Activated CD4-positive, alpha-beta T cell treated with anti-CD3 and anti-CD28 coated beads for 36 hours (primary cell): ENCODE data around the gene AGBL3. TPM values are rescaled to one million over a fixed set of nuclear protein-coding genes. Genes with fewer than 3 reads are reported as not detected.
A peak's percentile ranks its signal among the peaks of the same experiment; 100 is the strongest.
"Not testable (repeated sequence)": the region's sequence is repeated elsewhere in the genome, so short reads cannot be mapped to it uniquely, and the experiment has no call there.

Source experiments
- ATAC-seq: fragments of 200-7000 bp; cut with Tn5 transposase; one replicate; pipeline ENCODE4 v1.10.0; 2021; ENCODE audit warnings: mild to moderate bottlenecking, moderate library complexity
- CTCF ChIA-PET: fragments of 350-600 bp; sonication (Branson Sonifier 250); formaldehyde crosslinking; loops from one replicate; lab custom pipeline; 2021; ENCODE audit warnings: antibody characterized with exemption; lab: Charles Lee
- POLR2A ChIA-PET: fragments of 350-600 bp; sonication (Branson Sonifier 250); formaldehyde crosslinking; loops from one replicate; lab custom pipeline; 2021; ENCODE audit warnings: antibody characterized with exemption, inconsistent platforms; lab: Charles Lee
- DNase-seq: peaks from one replicate; pipeline ENCODE4 v3.0.0-alpha.2; 2020
- H3K27ac Mint-ChIP-seq: one replicate; pipeline ENCODE4 v1.8.0; 2021; ENCODE audit warnings: mixed read lengths
- H3K27me3 Mint-ChIP-seq: one replicate; pipeline ENCODE4 v1.8.0; 2021; ENCODE audit warnings: mixed read lengths
- H3K36me3 Mint-ChIP-seq: one replicate; pipeline ENCODE4 v1.8.0; 2021; ENCODE audit warnings: low read depth, mixed read lengths
- H3K4me1 Mint-ChIP-seq: one replicate; pipeline ENCODE4 v1.8.0; 2021; ENCODE audit warnings: mixed read lengths
- H3K4me3 Mint-ChIP-seq: one replicate; pipeline ENCODE4 v1.8.0; 2021; ENCODE audit warnings: mild to moderate bottlenecking, moderate library complexity, mixed read lengths
- H3K9me3 Mint-ChIP-seq: one replicate; pipeline ENCODE4 v1.8.0; 2021; ENCODE audit warnings: low read depth, mixed read lengths
- intact Hi-C, 2 experiments: fragments of 100-400 bp; cut with DNase I in 1 of 2; cut with micrococcal nuclease in 1 of 2; formaldehyde crosslinking; loops; one replicate each; pipeline versions ENCODE4 v1.14.2 to v1.15.1; 2022 to 2024; cut with DNase I, micrococcal nuclease
- total RNA-seq, 2 experiments: library from RNA; stranded (reverse); gene quantifications; one replicate each; pipeline ENCODE4 v1.2.3, GENCODE V29; 2021

The AGBL3 gene
- total RNA-seq, 2 experiments from 2014 or later = 2.1 to 2.2 TPM

DNA sequence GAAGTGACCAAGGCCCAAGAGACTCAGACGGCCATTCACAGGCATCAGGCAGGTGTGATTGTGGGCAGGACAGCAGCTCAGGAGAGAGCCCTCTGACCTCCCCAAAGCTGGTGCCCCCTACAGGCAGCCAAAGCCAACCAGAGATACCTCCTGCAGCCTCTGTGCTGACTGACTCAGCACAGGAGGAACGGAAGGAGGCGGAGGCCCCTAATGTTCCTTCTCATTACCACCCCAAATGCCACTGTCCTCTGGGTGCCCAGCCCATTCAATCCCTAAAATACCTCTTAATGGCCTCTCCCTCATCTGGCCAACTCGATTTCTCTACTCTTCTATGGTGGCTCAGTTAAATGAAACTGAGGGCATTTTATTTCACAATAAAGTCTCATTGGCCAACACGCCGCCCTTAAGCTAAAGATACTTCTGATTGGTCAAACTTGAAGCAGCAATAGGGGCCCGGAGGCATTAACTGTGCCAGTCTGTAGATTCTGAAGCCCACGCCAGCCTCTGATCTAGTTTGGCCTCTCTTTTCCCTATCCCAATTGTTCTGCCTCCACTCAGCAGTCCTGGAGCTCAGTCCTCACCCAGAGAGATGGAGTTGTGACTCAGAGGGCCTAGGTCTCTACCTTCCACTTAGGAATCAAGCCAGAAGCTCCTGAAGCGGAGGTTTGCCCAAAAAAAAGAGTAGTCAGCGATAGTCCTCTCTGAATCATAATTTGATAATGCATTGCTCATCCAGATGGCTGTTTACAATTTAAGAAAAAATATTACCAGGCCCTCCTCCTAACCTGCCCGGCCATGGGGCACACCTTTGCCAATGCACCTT is 183.0 kb downstream of the AGBL3 start:
- peak overlapping the region; percentile 88 for H3K4me3 Mint-ChIP-seq
- no peaks in the 10 kb centered on the region for H3K9me3 Mint-ChIP-seq
- ATAC-seq = peak; percentile 57
- H3K27ac Mint-ChIP-seq = peak overlapping the region; percentile 96
- CTCF ChIA-PET = interaction anchor here (0.6 to 4.0 kb wide), 21 partner anchors 9 to 539 kb away, joined by 3 to 38 read pairs (median 4); partner anchors contain the start of genes AGBL3, TMEM140 and WDR91
- intact Hi-C loops = loop anchor here in 1 of 2 experiments (1.0 kb wide), 1 partner anchor 21 kb away; the partner anchor contains the start of gene TMEM140
- H3K4me1 Mint-ChIP-seq = peaks cover 50% of the 10 kb centered on the region
- peak; percentile 85 for DNase-seq
- POLR2A ChIA-PET = interaction anchor here (0.7 to 2.2 kb wide), 4 partner anchors 12 to 357 kb away, joined by 3 to 10 read pairs (median 5); partner anchors contain the start of gene TMEM140
- H3K36me3 Mint-ChIP-seq = peaks cover 49% of the 10 kb centered on the region
- no peaks in the 10 kb centered on the region for H3K27me3 Mint-ChIP-seq

DNA sequence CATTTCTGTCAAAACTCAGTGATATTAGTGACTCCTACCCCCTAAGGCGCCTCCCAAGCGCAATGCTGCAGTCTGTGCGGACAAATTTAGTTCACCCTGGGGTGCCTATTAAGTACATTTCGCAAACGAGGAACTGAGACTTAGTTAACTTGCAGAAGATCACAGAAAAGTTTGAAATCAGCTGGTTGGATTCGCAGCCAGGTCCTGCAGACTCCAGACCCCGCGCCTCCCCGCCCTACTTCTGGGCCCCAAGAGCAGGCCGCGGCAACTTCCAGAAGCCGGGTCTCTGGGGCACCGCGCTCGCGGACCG is 183.6 kb downstream of the AGBL3 start:
- Mint-ChIP-seq H3K4me3 (peak overlapping the region; percentile 88), H3K27ac (peak overlapping the region; percentile 96), H3K27me3 (no peaks in the 10 kb centered on the region), H3K9me3 (no peaks in the 10 kb centered on the region), H3K36me3 (peaks cover 48% of the 10 kb centered on the region), H3K4me1 (peaks cover 50% of the 10 kb centered on the region)
- POLR2A ChIA-PET = interaction anchor here (0.7 to 2.2 kb wide), 4 partner anchors 12 to 357 kb away, joined by 3 to 10 read pairs (median 5); partner anchors contain the start of gene TMEM140
- DNase-seq = peak; percentile 36
- CTCF ChIA-PET = interaction anchor here (0.6 to 4.0 kb wide), 14 partner anchors 9 to 539 kb away, joined by 3 to 38 read pairs (median 4); partner anchors contain the start of genes AGBL3, TMEM140 and WDR91
- intact Hi-C loops = loop anchor here (1.0 to 5.0 kb wide), 8 partner anchors 22 to 537 kb away; partner anchors contain the start of genes AGBL3 (in 2 of the 2), BPGM (in 2 of the 2), TMEM140 (in 2 of the 2) and WDR91 (in 2 of the 2)
- no peak for ATAC-seq

DNA sequence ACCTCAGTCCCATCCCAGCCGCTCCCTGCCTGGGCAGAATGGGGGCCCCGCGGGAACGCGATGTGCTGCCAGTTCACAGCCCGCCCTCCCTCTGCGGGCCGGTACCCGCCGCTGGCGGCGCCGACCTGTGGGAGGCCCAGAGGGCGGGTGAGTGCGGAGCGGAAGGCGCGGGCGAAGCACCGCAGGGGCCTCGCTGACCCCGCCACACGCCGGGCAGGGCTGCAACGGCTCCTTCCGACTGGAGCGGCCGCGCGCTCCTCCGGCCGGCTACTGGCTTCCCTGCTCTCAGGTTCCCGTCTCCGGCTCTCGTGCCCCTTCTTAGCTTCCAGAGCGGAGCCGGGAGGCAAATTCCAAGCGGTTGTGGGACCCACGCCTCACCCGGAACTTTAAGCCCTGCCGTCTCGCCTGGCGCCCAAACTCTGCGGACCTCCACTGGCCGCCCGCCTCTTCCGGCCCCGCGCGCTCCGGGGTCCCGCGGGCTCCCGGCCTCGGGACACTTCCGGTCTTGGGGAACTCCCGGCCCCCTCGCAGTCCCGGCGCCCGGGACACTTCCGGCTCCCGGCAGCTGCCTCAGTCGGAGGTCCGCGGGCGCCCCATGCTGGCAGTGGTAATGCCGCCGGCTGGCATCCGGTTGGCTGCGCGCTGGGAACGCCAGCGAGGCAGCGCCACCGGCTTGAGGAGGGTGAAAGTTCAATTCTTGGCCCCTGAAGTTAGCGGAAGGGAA is 184.1 kb downstream of the AGBL3 start, which contains the start of gene CYREN:
Gene CYREN (minus strand): TSS at position 434 of the 724 bp plus-strand sequence. CDS start 1,785 bp downstream, outside the sequence.
- peaks cover 50% of the 10 kb centered on the region for H3K4me1 Mint-ChIP-seq
- ChIA-PET CTCF (interaction anchor here (0.7 to 4.0 kb wide), 8 partner anchors 10 to 523 kb away, joined by 3 to 38 read pairs (median 4); partner anchors contain the start of genes AGBL3 and TMEM140), POLR2A (interaction anchor here (0.5 to 2.2 kb wide), 4 partner anchors 13 to 183 kb away, joined by 3 to 10 read pairs (median 5); partner anchors contain the start of gene TMEM140)
- DNase-seq (peak; percentile 97), ATAC-seq (peak; percentile 85)
- H3K27me3 Mint-ChIP-seq = no peaks in the 10 kb centered on the region
- peak within 1 kb of the TSS; percentile 88 for H3K4me3 Mint-ChIP-seq
- H3K9me3 Mint-ChIP-seq = no peaks in the 10 kb centered on the region
- peaks cover 42% of the 10 kb centered on the region for H3K36me3 Mint-ChIP-seq
- peak within 1 kb of the TSS; percentile 96 for H3K27ac Mint-ChIP-seq
- intact Hi-C loops = loop anchor here (1.0 to 5.0 kb wide), 8 partner anchors 22 to 538 kb away; partner anchors contain the start of genes AGBL3 (in 2 of the 2), BPGM (in 2 of the 2), WDR91 (in 2 of the 2) and NUP205 (in 1 of the 2)

DNA sequence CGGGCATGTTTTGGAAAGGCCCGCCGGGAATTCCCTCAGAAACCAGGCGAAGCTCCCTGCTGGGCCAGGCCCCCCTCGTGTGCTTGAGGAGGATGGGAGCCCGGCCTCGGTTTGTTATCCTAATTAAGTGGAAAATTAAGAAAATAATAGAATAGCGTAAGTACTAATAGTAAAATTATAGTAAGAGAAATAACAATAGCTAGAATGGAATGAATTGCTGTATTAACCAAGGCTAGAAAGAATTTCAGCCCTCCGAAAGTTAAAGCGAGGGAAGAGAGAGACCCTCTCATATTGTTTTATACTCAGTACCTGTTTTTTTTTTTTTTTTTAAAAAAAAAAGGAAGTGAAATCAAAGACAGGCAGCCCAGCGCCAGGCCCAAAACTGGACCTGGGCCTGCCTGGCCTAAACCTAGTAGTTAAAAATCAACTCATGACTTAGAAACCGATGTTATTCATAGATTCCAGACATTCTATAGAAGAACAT is 184.7 kb downstream of the AGBL3 start:
- peaks cover 36% of the 10 kb centered on the region for H3K36me3 Mint-ChIP-seq
- DNase-seq, H3K27me3 Mint-ChIP-seq, H3K9me3 Mint-ChIP-seq, ATAC-seq: not testable (repeated sequence)
- peak overlapping the region; percentile 93 for H3K27ac Mint-ChIP-seq
- ChIA-PET CTCF (interaction anchor here (0.7 to 4.0 kb wide), 6 partner anchors 10 to 282 kb away, joined by 3 to 38 read pairs (median 6); partner anchors contain the start of genes AGBL3 and TMEM140), POLR2A (interaction anchor here (0.8 to 2.2 kb wide), 2 partner anchors 23 to 184 kb away, joined by 3 to 10 read pairs; partner anchors contain the start of gene TMEM140)
- H3K4me3 Mint-ChIP-seq = peak overlapping the region; percentile 88
- intact Hi-C loops = loop anchor here (1.0 to 5.0 kb wide), 8 partner anchors 23 to 538 kb away; partner anchors contain the start of genes AGBL3 (in 2 of the 2), BPGM (in 2 of the 2), WDR91 (in 2 of the 2) and NUP205 (in 1 of the 2)
- peaks cover 50% of the 10 kb centered on the region for H3K4me1 Mint-ChIP-seq

DNA sequence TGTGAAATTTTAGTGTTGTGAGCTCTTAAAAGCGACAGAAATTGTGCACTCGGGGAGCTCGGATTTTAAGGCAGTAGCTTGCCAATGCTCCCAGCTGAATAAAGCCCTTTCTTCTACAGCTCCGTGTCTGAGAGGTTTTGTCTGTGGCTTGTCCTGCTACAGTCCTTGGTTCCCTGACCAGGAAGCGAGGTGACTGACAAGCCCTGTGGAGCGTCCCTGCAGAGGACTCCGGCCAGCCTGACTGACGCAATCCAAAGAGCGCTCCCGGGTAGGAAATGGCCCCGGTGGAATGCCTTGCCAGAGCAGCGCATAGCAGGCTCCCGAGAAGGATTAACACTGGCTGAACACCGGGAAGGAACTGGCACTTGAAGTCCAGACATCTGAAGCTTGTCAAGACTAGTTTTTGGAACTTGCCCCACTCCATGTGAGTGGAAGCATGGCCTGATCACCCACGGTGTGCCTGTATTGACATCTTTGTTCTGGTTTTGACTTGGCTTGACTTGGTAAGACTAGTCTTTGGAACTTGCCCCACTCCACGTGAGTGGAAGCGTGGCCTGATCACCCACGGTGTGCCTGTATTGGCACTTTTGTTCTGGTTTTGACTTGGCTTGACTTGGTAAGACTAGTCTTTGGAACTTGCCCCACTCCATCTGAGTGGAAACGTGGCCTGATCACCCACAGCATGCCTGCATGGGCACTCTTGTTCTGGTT is 185.4 kb downstream of the AGBL3 start:
- H3K36me3 Mint-ChIP-seq = peaks cover 29% of the 10 kb centered on the region
- H3K9me3 Mint-ChIP-seq, H3K27me3 Mint-ChIP-seq, POLR2A ChIA-PET, ATAC-seq: not testable (repeated sequence)
- peak; percentile 31 for DNase-seq
- H3K27ac Mint-ChIP-seq = peak overlapping the region; percentile 76
- intact Hi-C loops = loop anchor here (2.0 to 5.0 kb wide), 3 partner anchors 386 to 539 kb away; partner anchors contain the start of genes BPGM (in 2 of the 2) and NUP205 (in 1 of the 2)
- H3K4me1 Mint-ChIP-seq = peaks cover 43% of the 10 kb centered on the region
- peak overlapping the region; percentile 62 for H3K4me3 Mint-ChIP-seq
- CTCF ChIA-PET = interaction anchor here (1.0 to 4.0 kb wide), 5 partner anchors 9 to 537 kb away, joined by 3 to 38 read pairs (median 8); partner anchors contain the start of genes AGBL3 and TMEM140

DNA sequence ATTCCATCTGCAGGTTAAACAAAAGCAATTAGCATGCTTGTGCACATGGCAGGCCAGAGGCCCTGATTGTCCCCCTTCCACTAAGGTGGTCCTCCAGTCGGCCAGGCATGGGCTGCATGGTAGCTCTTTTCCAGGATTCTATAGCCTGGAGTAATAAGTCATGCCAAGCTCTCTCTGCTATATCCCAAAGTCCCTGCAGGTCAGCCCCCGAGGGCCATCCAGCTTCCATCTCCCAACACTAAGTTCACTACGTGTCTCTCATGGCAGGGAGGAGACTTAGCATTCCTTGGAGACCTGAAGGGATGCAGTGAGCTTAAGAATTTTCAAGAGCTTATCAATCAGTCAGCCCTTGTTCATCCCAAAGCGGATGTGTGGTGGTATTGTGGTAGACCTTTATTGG is 187.6 kb downstream of the AGBL3 start:
- peaks cover 22% of the 10 kb centered on the region for H3K4me1 Mint-ChIP-seq
- CTCF ChIA-PET = interaction anchor here (0.7 kb wide), 1 partner anchor 397 kb away, joined by 4 read pairs; no protein-coding TSS in a partner anchor
- H3K27me3 Mint-ChIP-seq, DNase-seq, H3K36me3 Mint-ChIP-seq, H3K4me3 Mint-ChIP-seq, POLR2A ChIA-PET, H3K27ac Mint-ChIP-seq, H3K9me3 Mint-ChIP-seq, ATAC-seq: not testable (repeated sequence)
- intact Hi-C loops = loop anchor here in 1 of 2 experiments (5.0 kb wide), 1 partner anchor 383 kb away; the partner anchor contains the start of gene NUP205

DNA sequence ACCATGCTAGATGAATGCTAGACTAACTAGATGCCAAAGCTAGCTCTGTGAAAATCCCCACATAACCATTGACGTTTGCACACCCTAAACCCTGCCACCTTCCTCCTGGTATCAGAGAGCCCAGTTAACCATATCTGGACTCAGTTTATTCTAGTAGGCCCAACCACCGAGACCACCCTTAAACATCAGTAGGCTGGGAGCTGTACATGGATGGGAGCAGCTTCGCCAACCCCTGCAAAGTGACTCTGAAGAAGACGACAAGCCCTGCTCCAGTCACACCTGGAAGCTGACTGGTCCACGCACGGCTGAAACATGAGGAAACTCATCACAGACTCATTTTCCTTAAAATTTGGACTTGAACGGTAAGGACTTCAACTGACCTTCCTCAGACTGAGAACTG is 188.6 kb downstream of the AGBL3 start:
- ChIA-PET POLR2A (interaction anchor here (0.7 kb wide), 1 partner anchor 822 kb away, joined by 3 read pairs; no protein-coding TSS in a partner anchor), CTCF (interaction anchor here (0.7 kb wide), 1 partner anchor 329 kb away, joined by 4 read pairs; no protein-coding TSS in a partner anchor)
- H3K9me3 Mint-ChIP-seq = peaks cover 4% of the 10 kb centered on the region
- H3K4me1 Mint-ChIP-seq = peaks cover 12% of the 10 kb centered on the region
- H3K36me3 Mint-ChIP-seq = no peaks in the 10 kb centered on the region
- ATAC-seq = no peak
- H3K27me3 Mint-ChIP-seq = no peaks in the 10 kb centered on the region
- no peak for DNase-seq
- no peak overlapping the region for H3K27ac Mint-ChIP-seq
- no peak overlapping the region for H3K4me3 Mint-ChIP-seq
- intact Hi-C loops = loop anchor here in 1 of 2 experiments (5.0 kb wide), 1 partner anchor 382 kb away; the partner anchor contains the start of gene NUP205

DNA sequence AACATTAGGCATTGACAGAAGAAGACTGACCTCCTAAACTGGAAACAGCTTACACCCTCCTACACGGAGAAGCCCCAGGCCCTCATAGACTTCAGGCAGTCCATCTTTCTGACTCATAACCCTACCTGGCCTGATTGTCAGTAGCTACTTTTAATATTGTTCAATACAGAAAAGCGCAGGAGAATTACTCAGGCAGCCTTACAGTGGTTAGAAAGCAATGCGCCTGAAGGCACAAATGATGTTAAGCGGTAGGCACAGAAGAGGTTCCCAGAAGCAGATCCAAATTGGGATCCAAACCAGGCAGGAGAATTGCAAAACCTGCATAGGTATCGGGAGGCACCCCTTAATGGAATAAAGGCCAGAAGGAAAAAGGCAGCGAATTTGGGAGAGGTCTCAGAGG is 189.6 kb downstream of the AGBL3 start:
- POLR2A ChIA-PET = no interaction called here
- Mint-ChIP-seq H3K27me3 (no peaks in the 10 kb centered on the region), H3K9me3 (peaks cover 9% of the 10 kb centered on the region), H3K36me3 (peaks cover 2% of the 10 kb centered on the region), H3K27ac (no peak overlapping the region), H3K4me3 (no peak overlapping the region), H3K4me1 (peaks cover 10% of the 10 kb centered on the region)
- CTCF ChIA-PET = interaction anchor here (1.0 kb wide), 1 partner anchor 11 kb away, joined by 3 read pairs; no protein-coding TSS in a partner anchor
- intact Hi-C loops = no loop called here
- ATAC-seq (no peak), DNase-seq (no peak)

DNA sequence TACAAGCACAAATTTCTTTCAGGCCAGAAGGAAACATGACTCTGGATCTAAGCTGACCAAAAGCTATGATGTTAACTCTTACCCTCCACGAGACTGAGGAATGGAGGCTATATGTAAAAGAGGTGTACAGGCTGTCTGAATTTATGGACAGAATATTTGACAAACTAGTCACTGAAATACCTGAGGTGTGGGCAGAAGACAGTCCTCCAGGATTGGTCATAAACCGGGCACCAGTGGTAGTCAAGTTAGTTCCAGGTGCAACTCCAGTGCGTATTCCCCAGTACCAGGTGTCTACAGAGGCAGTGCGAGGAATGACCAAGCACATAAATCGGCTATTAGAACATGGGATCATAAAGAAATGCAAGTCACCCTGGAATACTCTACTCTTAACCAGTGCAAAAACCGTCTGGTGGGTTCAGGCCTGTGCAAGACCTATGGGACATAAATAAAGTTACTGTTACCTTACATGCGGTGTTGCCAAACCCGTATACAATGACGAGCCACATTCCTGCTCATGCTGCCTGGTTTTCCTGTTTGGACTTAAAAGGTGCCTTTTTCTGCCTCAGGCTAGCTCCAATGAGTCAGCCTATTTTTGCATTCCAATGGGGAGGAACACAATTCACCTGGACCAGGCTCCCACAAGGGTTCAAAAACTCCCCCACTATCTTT is 190.9 kb downstream of the AGBL3 start:
- intact Hi-C loops = no loop called here
- H3K4me1 Mint-ChIP-seq = peaks cover 1% of the 10 kb centered on the region
- no peaks in the 10 kb centered on the region for H3K27me3 Mint-ChIP-seq
- H3K9me3 Mint-ChIP-seq = peaks cover 19% of the 10 kb centered on the region
- H3K4me3 Mint-ChIP-seq = no peak overlapping the region
- no peak for ATAC-seq
- no peak overlapping the region for H3K27ac Mint-ChIP-seq
- CTCF ChIA-PET = no interaction called here
- POLR2A ChIA-PET = no interaction called here
- no peak for DNase-seq
- peaks cover 11% of the 10 kb centered on the region for H3K36me3 Mint-ChIP-seq
